DMS 273 (cell line): ENCODE data around the gene NEGR1.

Experiments
- DNase-seq: peaks from one replicate; lab custom pipeline; 2025; ENCODE audit not compliant: unreplicated experiment; lab: John Stamatoyannopoulos, UW

The NEGR1 gene

DNA sequence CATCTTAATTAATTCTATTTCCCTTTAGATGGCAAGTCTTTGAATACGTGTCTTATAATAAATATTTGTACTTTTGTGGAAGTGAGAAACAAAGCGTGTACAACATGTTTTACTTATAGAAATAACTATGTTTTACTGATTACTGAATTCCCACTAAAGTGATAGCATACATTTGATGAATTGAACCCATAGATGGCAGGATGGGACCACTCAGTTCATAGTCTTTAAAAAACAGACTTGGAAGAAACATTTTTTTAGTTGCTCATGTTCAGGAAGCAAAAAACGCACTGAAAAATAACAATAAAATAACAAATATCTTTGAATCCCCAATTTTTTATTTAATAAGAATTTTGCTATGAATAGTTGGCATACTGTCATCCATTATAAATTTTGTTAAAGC lies 694.4 kb downstream of the NEGR1 start:
- peak; percentile 65 for DNase-seq

- no peak for DNase-seq
Observed at GRCh38 chr1:71586030-71586429, 696.3 kb downstream of the NEGR1 start.

- no peak for DNase-seq
Observed at GRCh38 chr1:71583756-71584155, 698.6 kb downstream of the NEGR1 start.

DNA sequence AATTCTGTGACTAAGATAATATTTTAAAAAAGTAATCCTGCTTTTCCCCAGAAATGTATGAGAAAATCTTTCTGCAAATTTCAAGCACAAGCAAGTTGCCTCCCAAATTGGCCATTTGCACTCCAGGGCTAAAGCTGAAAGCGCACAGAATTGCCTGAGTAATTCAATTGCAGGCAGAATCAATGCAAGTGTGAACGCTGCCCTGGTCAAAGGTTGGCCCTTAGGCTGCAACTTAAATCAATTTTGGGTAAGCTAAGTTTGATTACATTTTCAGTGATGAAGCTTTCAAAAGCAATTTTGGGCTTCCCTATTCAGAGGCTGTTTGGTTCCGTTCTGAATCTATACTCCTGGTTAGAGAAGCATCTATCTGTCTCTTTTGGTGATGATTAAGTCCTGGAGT lies 699.7 kb downstream of the NEGR1 start:
- no peak for DNase-seq

GRCh38 chr1:71577451-71578131 lies 704.7 kb downstream of the NEGR1 start:
- no peak for DNase-seq

GRCh38 chr1:71572038-71572437 lies 710.3 kb downstream of the NEGR1 start:
- no peak for DNase-seq

- DNase-seq = no peak
Observed at GRCh38 chr1:71566413-71566812, 715.9 kb downstream of the NEGR1 start.

DNA sequence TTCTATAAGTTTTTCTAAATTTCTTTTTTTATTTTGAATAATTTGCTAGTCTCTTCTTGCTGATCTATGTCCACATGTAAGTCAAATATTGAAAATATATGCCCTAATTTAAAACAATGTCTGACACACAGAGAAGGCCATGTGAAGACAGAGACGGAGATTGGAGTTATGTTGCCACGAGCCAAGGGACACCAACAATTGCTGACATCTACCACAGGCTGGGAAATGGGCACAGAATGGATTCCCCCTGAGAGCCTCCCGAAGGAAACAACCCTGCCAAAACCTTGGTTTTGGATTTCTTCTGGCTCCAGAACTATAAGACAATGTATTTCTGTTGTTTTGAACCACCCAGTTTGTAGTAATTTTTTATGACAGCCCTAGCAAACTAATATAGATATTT lies 716.5 kb downstream of the NEGR1 start:
- no peak for DNase-seq

GRCh38 chr1:71565262-71565661 lies 717.1 kb downstream of the NEGR1 start:
- DNase-seq = no peak

DNA sequence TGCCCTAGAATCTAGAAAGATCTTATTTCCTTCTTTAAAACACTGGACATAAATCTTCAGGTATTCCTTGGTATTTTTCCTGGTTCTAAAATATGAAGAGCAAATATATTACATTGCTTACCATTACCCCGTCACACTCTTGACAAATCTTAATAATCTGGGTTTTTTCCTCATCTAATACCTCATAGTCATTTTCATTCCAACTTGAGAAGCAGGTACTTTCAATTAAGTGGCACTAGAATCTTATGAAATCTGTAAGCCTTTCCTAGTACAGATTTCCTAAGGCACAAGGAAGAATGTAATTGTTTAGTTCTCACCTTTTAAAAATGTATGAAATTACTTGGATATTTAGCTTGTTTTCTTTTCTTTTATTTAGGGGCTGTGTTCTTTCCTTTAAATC lies 720.0 kb downstream of the NEGR1 start:
- no peak for DNase-seq

GRCh38 chr1:71561729-71562128 lies 720.6 kb downstream of the NEGR1 start:
- DNase-seq = no peak

GRCh38 chr1:71561206-71561605 lies 721.1 kb downstream of the NEGR1 start:
- no peak for DNase-seq

DNA sequence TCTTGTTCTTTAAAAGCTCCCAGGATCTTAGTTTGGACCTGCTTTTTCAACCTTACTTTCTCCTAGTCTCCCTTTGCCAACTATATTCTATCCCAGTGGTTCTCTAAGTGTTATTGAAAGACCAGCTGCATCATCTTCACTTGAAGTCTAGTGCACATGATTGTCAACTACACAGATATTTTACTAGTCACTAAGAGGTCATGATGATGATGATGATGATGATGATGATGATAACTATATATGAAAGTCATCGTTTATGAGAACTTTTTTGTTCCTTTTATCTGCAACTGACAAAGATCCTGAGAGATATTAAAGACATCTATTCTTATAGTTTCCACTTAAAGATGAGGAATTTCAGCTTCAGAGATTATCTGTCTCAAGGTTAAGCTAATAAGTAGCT lies 722.5 kb downstream of the NEGR1 start:
- no peak for DNase-seq

- no peak for DNase-seq
Observed at GRCh38 chr1:71557138-71557537, 725.2 kb downstream of the NEGR1 start.

DNA sequence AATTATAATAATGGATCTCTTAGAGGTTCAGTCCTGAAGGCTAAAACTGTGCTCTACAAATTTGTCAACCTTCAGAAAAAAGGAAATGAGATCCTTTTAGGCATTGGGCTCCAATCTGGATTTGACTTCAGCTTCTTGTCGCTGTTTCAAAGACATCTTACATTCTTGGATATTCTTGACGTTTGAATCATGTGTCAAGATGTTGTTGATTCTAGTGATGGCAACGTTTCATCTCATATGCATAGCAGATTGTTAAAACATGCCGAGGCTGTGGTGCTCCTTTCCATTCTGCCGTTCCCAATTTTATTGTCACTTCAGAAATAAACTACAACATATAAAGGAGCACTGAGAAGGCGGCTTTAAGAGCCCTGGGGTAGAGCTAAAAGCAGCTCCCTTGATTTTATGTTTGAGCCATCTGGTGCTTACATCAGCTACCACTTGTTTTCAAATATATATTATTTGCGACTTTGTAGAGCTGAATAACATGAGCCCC lies 733.9 kb downstream of the NEGR1 start:
- DNase-seq = no peak

DNA sequence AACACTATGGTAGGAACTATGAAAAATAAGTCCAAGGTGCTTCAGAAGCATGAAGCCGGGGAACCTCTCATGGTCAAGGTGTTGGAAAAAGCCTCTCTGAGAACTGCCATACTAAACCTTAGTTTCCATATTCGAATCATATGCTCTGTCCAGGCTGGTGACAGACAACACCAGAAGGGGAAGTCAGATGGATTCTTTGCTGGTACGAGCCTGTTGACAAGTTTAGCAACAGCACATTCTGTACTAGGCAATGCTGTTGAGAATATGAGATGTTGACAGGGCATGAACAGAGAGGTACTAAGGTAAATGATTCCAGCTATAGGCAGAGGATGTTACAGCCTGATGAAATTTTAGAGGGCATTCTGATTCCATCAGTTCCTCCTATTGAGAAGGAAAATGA lies 740.2 kb downstream of the NEGR1 start:
- DNase-seq = no peak

GRCh38 chr1:71533950-71534349 lies 748.4 kb downstream of the NEGR1 start:
- DNase-seq = no peak

- no peak for DNase-seq
Observed at GRCh38 chr1:71532343-71532742, 750.0 kb downstream of the NEGR1 start.

- no peak for DNase-seq
Observed at GRCh38 chr1:71526824-71527223, 755.5 kb downstream of the NEGR1 start.

- no peak for DNase-seq
Observed at GRCh38 chr1:71522721-71523120, 759.6 kb downstream of the NEGR1 start.

DNA sequence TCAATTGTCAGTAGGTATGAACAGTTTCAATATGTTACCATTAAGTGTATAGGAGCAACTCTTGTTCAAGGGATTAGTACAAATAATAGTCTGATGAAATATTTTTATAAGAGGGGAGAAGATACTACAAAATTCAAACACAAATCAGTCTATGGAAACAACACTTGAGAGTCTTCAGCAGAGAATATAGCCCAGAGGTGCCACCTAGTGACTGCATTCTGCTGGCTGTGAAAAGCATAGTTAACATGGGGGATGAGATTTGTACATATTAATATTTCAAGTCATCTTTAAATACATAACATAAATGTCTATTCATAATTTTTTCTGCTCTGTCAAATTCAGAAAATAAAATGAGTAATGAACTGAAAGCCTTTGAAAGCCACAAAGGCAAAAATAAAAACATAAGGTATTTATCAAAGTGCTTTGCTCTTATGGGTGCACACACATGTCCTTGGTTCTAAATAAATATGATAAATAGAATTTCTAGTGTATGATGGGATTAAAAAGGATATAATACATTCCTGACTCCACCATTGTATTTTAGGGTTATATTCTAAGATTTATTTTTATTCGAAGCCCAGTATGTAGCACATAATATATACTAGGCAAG lies 760.6 kb downstream of the NEGR1 start:
- peak; percentile 69 for DNase-seq

DNA sequence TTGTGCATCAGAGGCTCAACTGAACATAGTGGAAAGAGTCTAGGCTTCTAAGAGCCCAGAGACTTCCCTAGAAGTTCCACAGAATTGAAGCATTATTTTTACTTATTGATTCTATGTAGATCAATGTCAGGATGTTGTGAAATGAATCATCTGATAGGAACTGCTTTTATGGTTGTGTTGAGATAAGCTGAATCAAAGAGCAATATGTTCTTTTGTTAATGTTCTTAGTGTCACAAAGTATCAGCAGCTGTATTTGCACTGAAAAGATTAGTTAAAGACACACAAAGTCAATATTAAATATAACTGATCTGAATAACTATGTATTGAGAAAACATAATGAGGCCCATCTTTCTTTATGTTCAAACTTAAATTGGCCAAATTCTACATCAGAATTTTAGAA lies 770.8 kb downstream of the NEGR1 start:
- no peak for DNase-seq

GRCh38 chr1:71510725-71511124 lies 771.6 kb downstream of the NEGR1 start:
- no peak for DNase-seq
